Measurements from ENCODE around the gene ZFP57. TPM values are rescaled to one million over a fixed set of nuclear protein-coding genes. Genes with fewer than 3 reads are reported as not detected.
A peak's percentile ranks its signal among the peaks of the same experiment; 100 is the strongest.

Gene ZFP57
- total RNA-seq, 6 experiments from 2014 or later, result not detected

DNA sequence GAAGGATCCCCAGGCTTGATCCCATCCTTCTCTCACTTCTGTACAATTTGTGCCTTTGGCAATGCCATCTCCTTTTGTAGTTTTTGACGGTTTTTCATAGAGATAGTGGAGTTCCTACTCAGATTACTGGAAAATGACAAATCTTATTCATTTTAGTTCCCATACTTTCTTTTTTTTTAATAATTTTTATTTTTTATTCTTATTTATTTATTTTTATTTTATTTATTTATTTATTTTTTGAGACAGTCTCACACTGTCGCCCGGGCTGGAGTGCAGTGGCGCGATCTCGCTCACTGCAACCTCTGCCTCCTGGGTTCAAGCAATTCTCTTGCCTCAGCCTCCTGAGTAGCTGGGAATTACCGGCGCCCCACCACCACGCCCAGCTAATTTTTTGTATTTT lies 43.7 kb downstream of the ZFP57 start:
- H3K4me1 Mint-ChIP-seq (ENCODE audit: low read depth), result peaks cover 12% of the 10 kb centered on the region
- no peaks in the 10 kb centered on the region; the same call in none of the 2 replicates for H3K27me3 Mint-ChIP-seq (ENCODE audit: insufficient read depth)
- TF ChIP-seq CTCF (IDR thresholded peaks at IDR 0.05), result no peak
- no peaks in the 10 kb centered on the region for H3K9me3 Mint-ChIP-seq
- H3K36me3 Mint-ChIP-seq (ENCODE audit: low read depth), result no peaks in the 10 kb centered on the region
- no peak overlapping the region for H3K4me3 Mint-ChIP-seq
- no peak overlapping the region for H3K27ac Mint-ChIP-seq
- DNase-seq, result no peak

DNA sequence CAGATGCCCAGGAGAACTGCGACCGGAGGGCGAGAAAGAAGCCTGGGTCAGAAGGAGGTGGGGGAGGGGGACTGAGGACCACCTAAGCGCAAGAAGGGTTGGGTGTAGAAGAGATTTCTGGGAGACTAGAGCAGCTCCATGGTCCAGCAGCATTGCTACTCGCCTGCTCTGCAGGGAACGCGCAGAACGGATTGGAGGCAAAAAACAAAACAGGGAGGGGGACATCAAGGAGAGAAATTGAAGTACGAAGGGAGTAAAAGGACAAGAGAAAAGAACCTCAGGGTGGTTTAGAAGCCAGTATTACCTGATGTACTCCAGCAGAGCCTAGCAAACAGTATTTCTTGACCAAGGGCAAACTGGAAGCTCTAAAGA lies 47.4 kb downstream of the ZFP57 start:
- no peak for DNase-seq
- H3K4me3 Mint-ChIP-seq, result peak overlapping the region; percentile 93
- H3K36me3 Mint-ChIP-seq (ENCODE audit: low read depth), result no peaks in the 10 kb centered on the region; the same call in 1 of the 2 replicates
- peaks cover 49% of the 10 kb centered on the region for H3K4me1 Mint-ChIP-seq (ENCODE audit: low read depth)
- H3K9me3 Mint-ChIP-seq, result no peaks in the 10 kb centered on the region
- peak overlapping the region; percentile 6; the same call in 1 of the 2 replicates for H3K27ac Mint-ChIP-seq
- peaks cover 3% of the 10 kb centered on the region for H3K27me3 Mint-ChIP-seq (ENCODE audit: insufficient read depth)
- no peak for TF ChIP-seq CTCF (IDR thresholded peaks at IDR 0.05)

DNA sequence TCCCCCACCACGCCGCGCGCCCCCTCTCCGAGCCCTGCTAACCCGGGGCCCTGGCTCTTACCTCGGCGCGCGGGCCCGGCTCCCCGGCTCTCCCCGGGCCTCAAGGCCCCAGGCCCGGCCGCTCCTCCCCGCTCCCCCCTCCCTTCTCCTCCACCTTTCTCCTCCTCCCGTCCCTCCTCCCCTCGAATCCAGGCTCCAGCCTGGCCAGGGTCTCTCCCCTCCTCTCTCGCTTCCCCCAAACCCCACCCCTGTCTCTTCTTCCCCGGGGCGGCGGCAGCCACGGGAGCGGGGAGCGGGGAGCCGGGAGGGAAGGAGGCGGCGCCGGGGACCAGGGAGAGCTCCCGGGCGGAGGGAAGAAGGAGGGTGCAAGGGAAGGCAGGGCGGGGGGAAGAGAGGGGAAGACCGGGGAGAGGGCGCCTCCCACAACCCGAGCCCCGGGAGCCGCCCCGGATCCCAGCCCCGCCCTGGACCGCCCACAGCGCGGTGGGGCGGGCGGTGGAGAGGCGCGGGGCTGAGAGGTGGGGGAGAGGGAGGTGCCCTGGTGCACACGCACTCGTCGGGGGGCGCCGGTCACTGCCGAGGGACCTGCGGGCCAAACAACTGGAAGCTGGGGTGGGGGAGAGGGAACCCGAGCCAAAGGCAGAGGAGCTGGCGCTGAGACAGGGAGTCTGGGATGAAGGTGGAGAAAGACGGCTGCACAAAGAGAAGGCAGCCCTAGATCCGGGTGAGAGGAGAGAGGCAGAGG lies 48.0 kb downstream of the ZFP57 start, which contains the start of gene GABBR1:
GABBR1 (minus strand) TSS at position 395 of the 745 bp plus-strand sequence. CDS start 798 bp downstream, outside the sequence.
- Mint-ChIP-seq H3K9me3 (no peaks in the 10 kb centered on the region), H3K4me1 (ENCODE audit: low read depth) (peaks cover 50% of the 10 kb centered on the region), H3K27me3 (ENCODE audit: insufficient read depth) (peaks cover 3% of the 10 kb centered on the region), H3K27ac (peak within 1 kb of the TSS; percentile 67), H3K4me3 (peak within 1 kb of the TSS; percentile 93), H3K36me3 (ENCODE audit: low read depth) (no peaks in the 10 kb centered on the region; the same call in 1 of the 2 replicates)
- DNase-seq, result peak; percentile 79
- TF ChIP-seq CTCF (IDR thresholded peaks at IDR 0.05), result no peak

DNA sequence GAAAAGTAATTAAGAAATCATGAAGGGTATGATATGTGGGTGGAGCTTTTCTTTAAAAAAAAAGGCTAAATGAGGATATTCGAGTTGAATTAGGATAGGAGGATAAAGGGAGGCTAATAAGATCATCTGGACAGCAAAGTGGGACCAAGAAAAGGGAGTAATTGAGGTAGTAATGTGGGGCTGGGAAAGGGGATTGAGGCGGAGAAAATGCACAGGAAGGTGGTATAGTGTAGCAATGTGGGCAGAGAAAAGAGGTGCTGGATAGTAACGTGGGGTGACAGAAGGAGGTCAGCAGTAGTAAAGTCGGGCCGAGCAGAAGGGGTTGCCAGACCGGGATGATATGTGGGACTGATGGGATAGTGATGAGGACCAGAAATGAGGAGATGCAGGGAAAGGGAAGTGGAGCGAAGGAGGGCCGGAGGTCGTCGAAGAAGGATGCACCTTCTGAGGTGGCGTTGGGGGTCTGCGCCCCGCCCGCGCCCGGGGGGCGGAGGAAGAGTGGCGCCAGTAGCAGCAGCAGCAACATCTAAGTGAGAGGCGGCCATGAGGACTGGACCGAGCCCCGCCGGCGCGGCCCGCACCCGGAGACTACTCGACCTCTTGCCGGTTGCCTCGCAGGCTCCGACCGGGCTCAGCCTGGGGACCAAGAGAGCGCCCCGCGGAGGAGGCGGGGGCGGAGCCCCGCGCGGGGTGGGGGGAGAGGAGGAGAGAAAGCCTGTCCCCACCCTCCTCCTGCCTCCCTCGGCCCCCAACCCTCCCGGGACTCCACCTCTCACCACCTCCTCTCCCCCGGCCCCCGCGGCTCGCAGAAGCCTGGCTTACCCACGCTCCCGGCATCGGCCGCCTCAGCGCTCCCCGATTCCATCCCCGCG lies 48.9 kb downstream of the ZFP57 start:
- H3K4me1 Mint-ChIP-seq (ENCODE audit: low read depth), result peaks cover 51% of the 10 kb centered on the region
- peaks cover 3% of the 10 kb centered on the region for H3K27me3 Mint-ChIP-seq (ENCODE audit: insufficient read depth)
- no peak for TF ChIP-seq CTCF (IDR thresholded peaks at IDR 0.05)
- peak overlapping the region; percentile 93 for H3K4me3 Mint-ChIP-seq
- H3K36me3 Mint-ChIP-seq (ENCODE audit: low read depth), result no peaks in the 10 kb centered on the region; the same call in 1 of the 2 replicates
- no peaks in the 10 kb centered on the region for H3K9me3 Mint-ChIP-seq
- H3K27ac Mint-ChIP-seq, result peak overlapping the region; percentile 67
- DNase-seq, result peak; percentile 35

DNA sequence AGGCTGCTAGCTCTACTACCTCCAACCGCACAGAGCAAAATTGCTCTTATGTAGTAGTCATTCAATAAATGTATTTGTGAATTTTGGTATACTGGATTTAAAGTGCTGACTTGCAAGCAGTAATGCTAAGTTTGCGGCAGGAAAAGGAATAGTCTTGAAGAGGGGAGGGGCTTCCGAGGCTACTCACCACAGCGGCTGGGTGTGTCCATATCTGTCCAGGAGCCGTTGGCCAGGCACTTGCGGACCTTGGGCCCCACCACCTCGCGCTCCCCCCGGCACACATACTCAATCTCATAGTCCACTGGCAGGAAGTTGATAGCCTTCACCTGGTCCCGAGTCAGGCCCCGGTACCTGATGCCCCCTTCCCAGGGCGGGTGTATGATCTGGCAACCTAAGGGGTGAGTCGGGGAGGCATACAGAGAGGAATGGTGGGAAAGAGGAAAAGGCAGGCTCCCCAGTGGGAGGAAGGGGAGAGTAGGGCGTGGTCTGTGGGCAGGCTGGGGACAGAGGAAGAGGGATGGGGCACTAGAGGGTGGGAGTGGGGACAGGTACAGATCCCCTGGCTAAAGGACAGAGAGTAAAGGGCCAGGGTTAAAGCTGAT lies 49.6 kb downstream of the ZFP57 start:
- Mint-ChIP-seq H3K4me1 (ENCODE audit: low read depth) (peaks cover 59% of the 10 kb centered on the region), H3K36me3 (ENCODE audit: low read depth) (no peaks in the 10 kb centered on the region; the same call in 1 of the 2 replicates), H3K27ac (no peak overlapping the region), H3K9me3 (no peaks in the 10 kb centered on the region), H3K27me3 (ENCODE audit: insufficient read depth) (peaks cover 3% of the 10 kb centered on the region), H3K4me3 (peak overlapping the region; percentile 93)
- no peak for DNase-seq
- no peak for TF ChIP-seq CTCF (IDR thresholded peaks at IDR 0.05)

Measured in HFFc6 (cell line).